Keratinocyte (primary cell): ENCODE results near the gene TMCC2. TPM values are rescaled to one million over a fixed set of nuclear protein-coding genes. Genes with fewer than 3 reads are reported as not detected.

Experiments used
- DNase-seq: peaks from one replicate; pipeline ENCODE4 v3.0.0-alpha.2; 2011; ENCODE audit warnings: low read depth, missing footprints, low spot score
- FAIRE-seq: peaks from 2 replicates; lab custom pipeline; 2011; peaks lifted over from hg19 to GRCh38; lab: Jason Lieb, UNC
- H2AFZ ChIP-seq: 2 replicates; pipeline ENCODE4 v1.6.0; 2012; ENCODE audit warnings: low read length, control low read depth, inconsistent platforms; ENCODE audit not compliant: control insufficient read depth
- H3K27ac ChIP-seq: 2 replicates; pipeline ENCODE4 v1.5.1; 2011; ENCODE audit warnings: low read length; ENCODE audit not compliant: control insufficient read depth, insufficient read depth
- H3K27me3 ChIP-seq: 3 replicates; pipeline ENCODE4 v1.6.0; 2011; ENCODE audit warnings: low read length; ENCODE audit not compliant: control insufficient read depth, insufficient read depth; ENCODE audit errors: extremely low read depth
- H3K36me3 ChIP-seq, 2 experiments: 2 replicates in 1 of 2; 3 replicates in 1 of 2; pipeline ENCODE4 v1.5.1; 2011; ENCODE audit warnings: low read length in 2 of 2, mild to moderate bottlenecking in 1 of 2; ENCODE audit not compliant: control insufficient read depth in 2 of 2, insufficient read depth in 2 of 2; ENCODE audit errors: extremely low read depth in 1 of 2
- H3K4me1 ChIP-seq: 3 replicates; pipeline ENCODE4 v1.5.1; 2011; ENCODE audit warnings: low read length; ENCODE audit not compliant: control insufficient read depth, insufficient read depth; ENCODE audit errors: extremely low read depth
- H3K4me2 ChIP-seq: 3 replicates; pipeline ENCODE4 v1.6.0; 2011; ENCODE audit warnings: low read depth, low read length; ENCODE audit not compliant: control insufficient read depth, insufficient read depth; ENCODE audit errors: extremely low read depth
- H3K4me3 ChIP-seq, 3 experiments: fragments of 200-600 bp in 1 of 3; sonication (generic) in 1 of 3; 2 replicates in 2 of 3; 3 replicates in 1 of 3; pipeline ENCODE4 v1.5.1; 2011 to 2016; ENCODE audit warnings: low read length in 3 of 3, mild to moderate bottlenecking in 3 of 3, control low read depth in 2 of 3, inconsistent platforms in 1 of 3, low read depth in 1 of 3, mixed read lengths in 1 of 3, mixed run types in 1 of 3, moderate library complexity in 1 of 3; ENCODE audit not compliant: control insufficient read depth in 2 of 3, insufficient read depth in 2 of 3; ENCODE audit errors: extremely low read depth in 1 of 3
- H3K79me2 ChIP-seq: 2 replicates; pipeline ENCODE4 v1.6.0; 2012; ENCODE audit warnings: low read length; ENCODE audit not compliant: control insufficient read depth, insufficient read depth
- H3K9ac ChIP-seq: 3 replicates; pipeline ENCODE4 v1.6.0; 2011; ENCODE audit warnings: low read length; ENCODE audit not compliant: control insufficient read depth, insufficient read depth; ENCODE audit errors: extremely low read depth
- H3K9me1 ChIP-seq: 3 replicates; pipeline ENCODE4 v1.6.0; 2011; ENCODE audit warnings: low read length; ENCODE audit not compliant: control insufficient read depth, insufficient read depth; ENCODE audit errors: extremely low read depth
- H3K9me3 ChIP-seq: 2 replicates; pipeline ENCODE4 v1.5.1; 2012; ENCODE audit warnings: low read depth, low read length; ENCODE audit not compliant: control insufficient read depth
- H4K20me1 ChIP-seq: 3 replicates; pipeline ENCODE4 v1.6.0; 2011; ENCODE audit warnings: low read length; ENCODE audit not compliant: control insufficient read depth, insufficient read depth; ENCODE audit errors: extremely low read depth
- EZH2 ChIP-seq: IDR thresholded peaks from one replicate; pipeline ENCODE4 v1.6.1; 2012; ENCODE audit warnings: inconsistent platforms, mild to moderate bottlenecking, low read length, moderate library complexity
- dilution Hi-C: fragments of 300-500 bp; cut with MboI; formaldehyde crosslinking; loops from one replicate; pipeline ENCODE4 v1.7.0; 2020; ENCODE audit warnings: low sequenced_read_pairs; ENCODE audit not compliant: extremely low pct_ligation_motif_present
- polyA plus RNA-seq, 5 experiments: library from polyadenylated mRNA; depleted of rRNA in 3 of 5; stranded (reverse) in 3 of 5; stranded (forward) in 1 of 5; unstranded in 1 of 5; fragments of >200 nt; gene quantifications; 1 replicate in 1 of 5; 2 replicates in 3 of 5; 3 replicates in 1 of 5; pipeline versions ENCODE4 v1.2.1 to v1.2.3, GENCODE V29; 2011 to 2012; ENCODE audit warnings: missing spikeins in 2 of 5, low read depth in 1 of 5, low replicate concordance in 1 of 5
- TF ChIP-seq, protein P1 (sequence below), 3 experiments: IDR thresholded peaks in 1 of 3; conservative IDR thresholded peaks in 1 of 3; optimal IDR thresholded peaks in 1 of 3; 2 replicates in 2 of 3; 3 replicates in 1 of 3; pipeline versions ENCODE3 to v1.5.1; 2011; ENCODE audit warnings: low read length in 3 of 3, mild to moderate bottlenecking in 3 of 3, moderate library complexity in 2 of 3, control low read depth in 1 of 3, inconsistent platforms in 1 of 3; ENCODE audit not compliant: insufficient read depth in 2 of 3; ENCODE audit errors: extremely low read depth in 1 of 3

The TMCC2 gene
- polyA plus RNA-seq, 1 donor (not counting 4 experiments of a cell fraction or from before 2014, with no cell fraction given): 0.60 TPM

DNA sequence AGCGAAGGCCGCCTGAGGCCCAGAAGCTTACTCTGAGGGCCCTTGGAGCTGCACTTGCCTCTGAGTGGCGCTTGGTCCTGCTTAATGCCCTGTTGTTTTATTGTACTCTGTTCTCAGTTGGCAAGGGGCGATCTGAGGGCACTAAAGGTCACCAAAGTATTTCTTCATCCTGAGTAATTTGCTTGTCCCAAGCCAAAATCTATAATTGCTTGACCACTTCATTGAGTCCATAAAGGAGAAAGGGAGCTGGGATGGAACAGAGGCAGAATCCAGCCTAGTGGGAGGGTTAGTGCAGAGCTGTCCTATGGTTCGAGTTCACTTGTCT lies 94.2 kb downstream of the TMCC2 start:
- Histone ChIP-seq H3K4me3 (peak overlapping the region in 1 of 3 experiments; percentile 99), H4K20me1 (peaks cover 6% of the 10 kb centered on the region), H3K4me2 (peak overlapping the region; percentile 33), H3K9me3 (no peaks in the 10 kb centered on the region), H3K4me1 (peaks cover 40% of the 10 kb centered on the region), H3K36me3 (no peaks in the 10 kb centered on the region), H3K79me2 (peaks cover 42% of the 10 kb centered on the region), H3K9me1 (no peaks in the 10 kb centered on the region), H3K27ac (no peak overlapping the region), H3K9ac (peak overlapping the region; percentile 89), H2AFZ (no peak overlapping the region), H3K27me3 (peaks cover 1% of the 10 kb centered on the region)
- no peak for FAIRE-seq
- dilution Hi-C loops: no loop called here
- TF ChIP-seq, protein P1, sequence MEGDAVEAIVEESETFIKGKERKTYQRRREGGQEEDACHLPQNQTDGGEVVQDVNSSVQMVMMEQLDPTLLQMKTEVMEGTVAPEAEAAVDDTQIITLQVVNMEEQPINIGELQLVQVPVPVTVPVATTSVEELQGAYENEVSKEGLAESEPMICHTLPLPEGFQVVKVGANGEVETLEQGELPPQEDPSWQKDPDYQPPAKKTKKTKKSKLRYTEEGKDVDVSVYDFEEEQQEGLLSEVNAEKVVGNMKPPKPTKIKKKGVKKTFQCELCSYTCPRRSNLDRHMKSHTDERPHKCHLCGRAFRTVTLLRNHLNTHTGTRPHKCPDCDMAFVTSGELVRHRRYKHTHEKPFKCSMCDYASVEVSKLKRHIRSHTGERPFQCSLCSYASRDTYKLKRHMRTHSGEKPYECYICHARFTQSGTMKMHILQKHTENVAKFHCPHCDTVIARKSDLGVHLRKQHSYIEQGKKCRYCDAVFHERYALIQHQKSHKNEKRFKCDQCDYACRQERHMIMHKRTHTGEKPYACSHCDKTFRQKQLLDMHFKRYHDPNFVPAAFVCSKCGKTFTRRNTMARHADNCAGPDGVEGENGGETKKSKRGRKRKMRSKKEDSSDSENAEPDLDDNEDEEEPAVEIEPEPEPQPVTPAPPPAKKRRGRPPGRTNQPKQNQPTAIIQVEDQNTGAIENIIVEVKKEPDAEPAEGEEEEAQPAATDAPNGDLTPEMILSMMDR (optimal IDR thresholded peaks at IDR 0.05 in 1 of 3, IDR thresholded peaks at IDR 0.05 in 1 of 3, conservative IDR thresholded peaks at IDR 0.05 in 1 of 3; ENCODE audit: extremely low read depth in 1 of 3, insufficient read depth in 2 of 3, low read length in 3 of 3): no peak
- no peak for TF ChIP-seq EZH2
- DNase-seq: no peak

Other genes with a start within 250 kb of the TMCC2 start
- gene CNTN2, start 184.7 kb upstream of the TMCC2 start, polyA plus RNA-seq: not detected in 3 replicates
- gene TMEM81, start 143.5 kb upstream of the TMCC2 start, polyA plus RNA-seq: 1.4 to 1.7 TPM (median 1.6 TPM) in 3 replicates
- 8.8 to 12.3 TPM (median 11.1 TPM) in 3 replicates for gene RBBP5, start 106.0 kb upstream of the TMCC2 start, polyA plus RNA-seq
- gene DSTYK, start 16.2 kb upstream of the TMCC2 start, polyA plus RNA-seq: 7.0 to 8.8 TPM (median 7.6 TPM) in 3 replicates
- 2.8 to 5.9 TPM (median 3.9 TPM) in 3 replicates for gene NUAK2, start 93.8 kb downstream of the TMCC2 start, polyA plus RNA-seq
- not detected in 3 replicates for gene KLHDC8A, start 129.0 kb downstream of the TMCC2 start, polyA plus RNA-seq
- gene LEMD1, start 194.1 kb downstream of the TMCC2 start, polyA plus RNA-seq: 0.91 to 3.4 TPM (median 1.9 TPM) in 3 replicates
- gene BLACAT1, start 228.1 kb downstream of the TMCC2 start, polyA plus RNA-seq: 2.3 to 5.2 TPM (median 4.0 TPM) in 3 replicates